Osteoblast (primary cell): ENCODE measurements around the gene ZNF212. TPM values are rescaled to one million over a fixed set of nuclear protein-coding genes. Genes with fewer than 3 reads are reported as not detected.

Source experiments
- DNase-seq: peaks from one replicate; pipeline ENCODE4 v3.0.0; 2011; ENCODE audit warnings: low spot score, mixed read lengths; ENCODE audit not compliant: insufficient read length; ENCODE audit errors: missing footprints
- H2AFZ ChIP-seq: 2 replicates; pipeline ENCODE4 v1.6.0; 2011; ENCODE audit warnings: mild to moderate bottlenecking, low read length
- H3K27ac ChIP-seq: 2 replicates; pipeline ENCODE4 v1.5.1; 2011; ENCODE audit warnings: mild to moderate bottlenecking, low read depth, low read length, moderate library complexity
- H3K27me3 ChIP-seq: 2 replicates; pipeline ENCODE4 v1.6.0; 2012; ENCODE audit warnings: mild to moderate bottlenecking, control low read depth, inconsistent platforms, low read length, moderate library complexity; ENCODE audit not compliant: insufficient read depth
- H3K36me3 ChIP-seq: 2 replicates; pipeline ENCODE4 v1.5.1; 2011; ENCODE audit warnings: mild to moderate bottlenecking, low read length, control low read depth, moderate library complexity; ENCODE audit not compliant: insufficient read depth
- H3K4me1 ChIP-seq: 2 replicates; pipeline ENCODE4 v1.5.1; 2011; ENCODE audit warnings: mild to moderate bottlenecking, low read length, control low read depth, moderate library complexity; ENCODE audit not compliant: insufficient read depth
- H3K4me2 ChIP-seq: 2 replicates; pipeline ENCODE4 v1.6.0; 2011; ENCODE audit warnings: mild to moderate bottlenecking, low read length; ENCODE audit not compliant: insufficient read depth
- H3K4me3 ChIP-seq: fragments of 200-600 bp; sonication (generic); 3 replicates; pipeline ENCODE4 v1.5.1; 2012; ENCODE audit warnings: mild to moderate bottlenecking, low read length, inconsistent platforms; ENCODE audit not compliant: insufficient read depth
- H3K79me2 ChIP-seq: 2 replicates; pipeline ENCODE4 v1.6.0; 2012; ENCODE audit warnings: mild to moderate bottlenecking, low read length, control low read depth, inconsistent platforms; ENCODE audit not compliant: insufficient read depth
- H3K9me3 ChIP-seq: 2 replicates; pipeline ENCODE4 v1.5.1; 2011; ENCODE audit warnings: low read depth, low read length, control low read depth
- H4K20me1 ChIP-seq: 2 replicates; pipeline ENCODE4 v1.6.0; 2012; ENCODE audit warnings: mild to moderate bottlenecking, low read length, control low read depth; ENCODE audit not compliant: insufficient read depth
- CTCF ChIP-seq: IDR thresholded peaks from 2 replicates; pipeline ENCODE4 v1.5.1; 2011; ENCODE audit warnings: mild to moderate bottlenecking, low read depth, low read length, moderate library complexity; ENCODE audit errors: extremely low read depth
- total RNA-seq: library from RNA; depleted of rRNA; stranded (reverse); fragments of >200 nt; gene quantifications from 2 replicates; pipeline ENCODE4 v1.2.3, GENCODE V29; 2012

Gene ZNF212
- total RNA-seq, 1 donor: 9.0 TPM

- peak; percentile 66 for DNase-seq
- Histone ChIP-seq H3K36me3 (peaks cover 80% of the 10 kb centered on the region), H3K27ac (no peak overlapping the region)
These were observed 32.0 kb upstream of the ZNF212 start for GRCh38 chr7:149207324-149208035.

GRCh38 chr7:149209518-149210269 lies 29.8 kb upstream of the ZNF212 start:
- Histone ChIP-seq H3K27ac (no peak overlapping the region), H3K9me3 (no peaks in the 10 kb centered on the region), H3K4me1 (peaks cover 2% of the 10 kb centered on the region), H3K36me3 (peaks cover 80% of the 10 kb centered on the region), H3K4me3 (no peak overlapping the region), H3K4me2 (no peak overlapping the region), H3K27me3 (no peaks in the 10 kb centered on the region), H3K79me2 (peaks cover 13% of the 10 kb centered on the region), H4K20me1 (peaks cover 23% of the 10 kb centered on the region), H2AFZ (no peak overlapping the region)
- peak; percentile 95 for DNase-seq
- peak; percentile 77 for TF ChIP-seq CTCF

More at GRCh38 chr7:149207324-149208035, 32.0 kb upstream of the ZNF212 start:
- Histone ChIP-seq H4K20me1 (peaks cover 33% of the 10 kb centered on the region), H3K4me3 (no peak overlapping the region), H3K79me2 (peaks cover 34% of the 10 kb centered on the region), H3K27me3 (no peaks in the 10 kb centered on the region), H2AFZ (no peak overlapping the region), H3K9me3 (no peaks in the 10 kb centered on the region), H3K4me2 (no peak overlapping the region), H3K4me1 (peaks cover 2% of the 10 kb centered on the region)
- TF ChIP-seq CTCF: no peak

GRCh38 chr7:149210551-149210950 lies 28.9 kb upstream of the ZNF212 start:
- no peak overlapping the region for H3K4me3 ChIP-seq
- H3K36me3 ChIP-seq: peaks cover 89% of the 10 kb centered on the region
- H3K27ac ChIP-seq: no peak overlapping the region
- peaks cover 20% of the 10 kb centered on the region for H4K20me1 ChIP-seq
- peaks cover 9% of the 10 kb centered on the region for H3K79me2 ChIP-seq
- no peak for DNase-seq
- H3K9me3 ChIP-seq: no peaks in the 10 kb centered on the region
- TF ChIP-seq CTCF: no peak
- H3K4me2 ChIP-seq: no peak overlapping the region
- peaks cover 2% of the 10 kb centered on the region for H3K4me1 ChIP-seq
- no peak overlapping the region for H2AFZ ChIP-seq
- no peaks in the 10 kb centered on the region for H3K27me3 ChIP-seq
